ENCODE measurements around the gene CDH24.

- TF ChIP-seq CTCF (IDR thresholded peaks at IDR 0.05; ENCODE audit: borderline replicate concordance, extremely low read depth, low read length, poor library complexity, severe bottlenecking): no peak
- TF ChIP-seq EZH2 (IDR thresholded peaks at IDR 0.05; ENCODE audit: borderline replicate concordance, low read depth, low read length, severe bottlenecking): no peak
Observed at GRCh38 chr14:23070262-23071129, 13.2 kb upstream of the CDH24 start.
